Measurements from ENCODE around the gene PLCB3. TPM values are rescaled to one million over a fixed set of nuclear protein-coding genes. Genes with fewer than 3 reads are reported as not detected.

Gene PLCB3
- total RNA-seq, 4 donors from 2014 or later = 30.5 to 38.4 (median 37.4) TPM

GRCh38 chr11:64255135-64256128 is 4.1 kb downstream of the PLCB3 start:
- WGBS, 2 donors = 85 to 90% methylated on average over 34 to 35 of the region's 35 CpGs
- no peak for TF ChIP-seq CTCF (IDR thresholded peaks at IDR 0.05)
- TF ChIP-seq POLR2A (IDR thresholded peaks at IDR 0.05) = no peak
- DNase-seq (ENCODE audit: low spot score in 2 of 2) = no peak

GRCh38 chr11:64256300-64256699 is 5.0 kb downstream of the PLCB3 start:
- TF ChIP-seq CTCF (IDR thresholded peaks at IDR 0.05) (no peak), POLR2A (IDR thresholded peaks at IDR 0.05) (no peak)
- 76 to 85% methylated on average over 15 of the region's 15 CpGs for WGBS, 2 donors
- no peak for DNase-seq (ENCODE audit: low spot score in 2 of 2)
- intact Hi-C loops (cut with DNase I; ENCODE audit: low total_unique reads) = no loop called here
- no peak overlapping the region for H3K4me3 ChIP-seq (ENCODE audit: low read depth, poor library complexity, severe bottlenecking)

More at GRCh38 chr11:64255135-64256128, 4.1 kb downstream of the PLCB3 start:
- H3K4me3 ChIP-seq (ENCODE audit: low read depth, poor library complexity, severe bottlenecking) = no peak overlapping the region
- intact Hi-C loops (cut with DNase I; ENCODE audit: low total_unique reads) = no loop called here

- intact Hi-C loops (cut with DNase I; ENCODE audit: low total_unique reads) = no loop called here
- no peak for DNase-seq (ENCODE audit: low spot score in 2 of 2)
- no peak overlapping the region for H3K4me3 ChIP-seq (ENCODE audit: low read depth, poor library complexity, severe bottlenecking)
- 88 to 91% methylated on average over 24 of the region's 24 CpGs for WGBS, 2 donors
- no peak for TF ChIP-seq CTCF (IDR thresholded peaks at IDR 0.05)
- TF ChIP-seq POLR2A (IDR thresholded peaks at IDR 0.05) = no peak
These were observed 7.0 kb downstream of the PLCB3 start for GRCh38 chr11:64258356-64258755.

- WGBS, 2 donors = 92 to 93% methylated on average over 30 to 32 of the region's 32 CpGs
- H3K4me3 ChIP-seq (ENCODE audit: low read depth, poor library complexity, severe bottlenecking) = no peak overlapping the region
- intact Hi-C loops (cut with DNase I; ENCODE audit: low total_unique reads) = no loop called here
- TF ChIP-seq POLR2A (IDR thresholded peaks at IDR 0.05) = no peak
- TF ChIP-seq CTCF (IDR thresholded peaks at IDR 0.05) = no peak
- DNase-seq (ENCODE audit: low spot score in 2 of 2) = no peak
These were observed 7.7 kb downstream of the PLCB3 start for GRCh38 chr11:64258946-64259532.

GRCh38 chr11:64259533-64260067 is 8.3 kb downstream of the PLCB3 start:
- DNase-seq (ENCODE audit: low spot score in 2 of 2) = no peak
- TF ChIP-seq CTCF (IDR thresholded peaks at IDR 0.05) (no peak), POLR2A (IDR thresholded peaks at IDR 0.05) (no peak)
- WGBS, 2 donors = 78 to 82% methylated on average over 4 of the region's 4 CpGs
- no peak overlapping the region for H3K4me3 ChIP-seq (ENCODE audit: low read depth, poor library complexity, severe bottlenecking)
- intact Hi-C loops (cut with DNase I; ENCODE audit: low total_unique reads) = no loop called here
